ENCODE data around the gene SLC30A2.

Gene SLC30A2

DNA sequence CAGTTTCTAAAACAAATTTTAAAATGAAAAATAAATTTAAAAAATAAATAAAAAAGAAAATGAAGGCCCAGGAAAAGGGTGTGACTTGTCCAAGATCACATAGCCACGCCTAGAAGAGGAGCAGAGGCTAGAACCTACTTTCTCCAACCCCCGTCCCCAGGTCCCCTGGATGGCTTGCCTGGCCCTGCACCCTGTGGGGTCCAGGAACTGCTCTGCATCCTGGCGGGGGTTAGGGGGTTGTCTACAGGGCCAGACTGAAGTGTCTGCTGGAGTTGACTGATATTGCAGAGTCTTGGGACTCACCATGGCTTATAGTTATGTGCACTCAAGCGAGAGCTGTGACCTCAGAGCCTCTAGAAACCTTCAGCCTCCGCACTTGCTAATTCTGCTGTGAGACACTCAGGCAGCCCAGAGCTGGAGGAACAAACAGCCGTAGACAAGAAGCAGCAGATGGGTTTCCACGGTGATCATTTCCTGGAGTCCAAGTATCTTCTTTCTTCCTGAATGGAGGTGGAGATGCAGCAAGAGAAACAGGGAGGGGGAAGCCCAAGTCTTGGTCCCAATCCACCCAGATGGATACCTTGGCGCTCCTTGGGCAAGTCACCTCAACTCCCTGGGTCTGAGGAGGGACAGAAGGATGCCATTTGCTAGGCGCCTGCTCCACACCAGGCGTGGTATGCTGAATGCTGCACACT, 29.5 kb downstream of the SLC30A2 start:
- CTCF ChIA-PET: no interaction called here
- POLR2A ChIA-PET: interaction anchor here (1.3 kb wide), 1 partner anchor 19 kb away, joined by 4 read pairs; no protein-coding TSS in a partner anchor
- DNase-seq (ENCODE audit: extremely low spot score): no peak
- TF ChIP-seq CTBP1 (IDR thresholded peaks at IDR 0.05; ENCODE audit: borderline replicate concordance) (no peak), ZNF384 (IDR thresholded peaks at IDR 0.05) (no peak), BHLHE40 (IDR thresholded peaks at IDR 0.05; ENCODE audit: borderline replicate concordance) (no peak), LEF1 (IDR thresholded peaks at IDR 0.05; ENCODE audit: borderline replicate concordance) (no peak), SUZ12 (IDR thresholded peaks at IDR 0.05) (no peak), HDGF (IDR thresholded peaks at IDR 0.05; ENCODE audit: borderline replicate concordance) (no peak), TARDBP (IDR thresholded peaks at IDR 0.05) (no peak), FOXA1 (IDR thresholded peaks at IDR 0.05) (no peak), NFRKB (IDR thresholded peaks at IDR 0.05) (no peak), ELF4 (IDR thresholded peaks at IDR 0.05) (no peak), ARNT (IDR thresholded peaks at IDR 0.05) (no peak), FOXM1 (IDR thresholded peaks at IDR 0.05; ENCODE audit: borderline replicate concordance) (no peak), SP1 (IDR thresholded peaks at IDR 0.05) (no peak), FOXK2 (IDR thresholded peaks at IDR 0.05) (no peak), L3MBTL2 (conservative IDR thresholded peaks at IDR 0.05) (no peak)
- TF ChIP-seq, protein P1, sequence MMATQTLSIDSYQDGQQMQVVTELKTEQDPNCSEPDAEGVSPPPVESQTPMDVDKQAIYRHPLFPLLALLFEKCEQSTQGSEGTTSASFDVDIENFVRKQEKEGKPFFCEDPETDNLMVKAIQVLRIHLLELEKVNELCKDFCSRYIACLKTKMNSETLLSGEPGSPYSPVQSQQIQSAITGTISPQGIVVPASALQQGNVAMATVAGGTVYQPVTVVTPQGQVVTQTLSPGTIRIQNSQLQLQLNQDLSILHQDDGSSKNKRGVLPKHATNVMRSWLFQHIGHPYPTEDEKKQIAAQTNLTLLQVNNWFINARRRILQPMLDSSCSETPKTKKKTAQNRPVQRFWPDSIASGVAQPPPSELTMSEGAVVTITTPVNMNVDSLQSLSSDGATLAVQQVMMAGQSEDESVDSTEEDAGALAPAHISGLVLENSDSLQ (IDR thresholded peaks at IDR 0.05): no peak

DNA sequence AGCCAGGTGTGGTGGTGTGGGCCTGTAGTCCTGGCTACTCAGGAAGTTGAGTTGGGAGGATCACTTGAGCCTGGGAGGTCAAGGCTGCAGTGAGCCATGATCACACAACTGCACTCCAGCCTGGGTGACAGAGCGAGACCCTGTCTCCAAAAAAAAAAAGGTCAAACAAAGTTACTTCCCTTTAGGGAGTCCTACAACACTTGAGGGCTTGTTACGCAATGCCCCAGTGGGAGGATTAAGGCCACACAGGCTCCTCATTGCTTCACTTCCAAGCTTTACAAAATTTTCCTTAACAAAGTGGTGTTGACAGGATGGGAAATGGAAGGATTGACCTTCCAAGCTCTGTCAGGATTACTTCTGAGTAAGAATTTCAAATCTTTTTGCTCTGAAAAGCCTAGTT, 30.6 kb downstream of the SLC30A2 start:
- TF ChIP-seq BHLHE40 (IDR thresholded peaks at IDR 0.05; ENCODE audit: borderline replicate concordance): no peak
- no peak for TF ChIP-seq TARDBP (IDR thresholded peaks at IDR 0.05)
- TF ChIP-seq NFRKB (IDR thresholded peaks at IDR 0.05): no peak
- no peak for TF ChIP-seq ELF4 (IDR thresholded peaks at IDR 0.05)
- no peak for TF ChIP-seq SUZ12 (IDR thresholded peaks at IDR 0.05)
- no peak for TF ChIP-seq LEF1 (IDR thresholded peaks at IDR 0.05; ENCODE audit: borderline replicate concordance)
- ChIA-PET CTCF (no interaction called here), POLR2A (no interaction called here)
- DNase-seq (ENCODE audit: extremely low spot score): no peak

DNA sequence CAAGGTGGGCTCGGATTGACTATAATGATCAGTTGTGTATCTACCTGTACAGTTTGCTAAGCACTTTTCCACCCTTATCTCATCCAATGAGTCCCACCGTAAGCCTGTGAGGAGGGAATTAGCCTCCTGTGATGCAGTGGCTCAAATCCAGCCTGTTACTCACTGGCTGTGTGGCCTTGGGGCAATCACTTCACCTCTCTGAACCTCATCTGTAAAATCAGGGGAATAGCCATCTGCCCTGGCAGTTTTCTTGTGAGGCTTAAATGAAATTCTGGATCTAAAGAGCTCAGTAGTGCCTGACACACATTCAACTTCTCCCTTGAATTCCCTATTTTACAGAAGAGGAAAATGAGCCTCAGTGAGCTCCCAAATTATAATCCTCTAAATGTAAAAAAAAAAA, 31.7 kb downstream of the SLC30A2 start:
- no peak for DNase-seq (ENCODE audit: extremely low spot score)
- no peak for TF ChIP-seq SP1 (IDR thresholded peaks at IDR 0.05)
- no peak for TF ChIP-seq BHLHE40 (IDR thresholded peaks at IDR 0.05; ENCODE audit: borderline replicate concordance)
- TF ChIP-seq FOXK2 (IDR thresholded peaks at IDR 0.05): no peak
- TF ChIP-seq ZNF384 (IDR thresholded peaks at IDR 0.05): no peak
- TF ChIP-seq ARNT (IDR thresholded peaks at IDR 0.05): no peak
- no peak for TF ChIP-seq LEF1 (IDR thresholded peaks at IDR 0.05; ENCODE audit: borderline replicate concordance)
- TF ChIP-seq ELF4 (IDR thresholded peaks at IDR 0.05): no peak
- TF ChIP-seq, protein P1 (IDR thresholded peaks at IDR 0.05): no peak
- no peak for TF ChIP-seq FOXA1 (IDR thresholded peaks at IDR 0.05)
- no peak for TF ChIP-seq CTBP1 (IDR thresholded peaks at IDR 0.05; ENCODE audit: borderline replicate concordance)
- TF ChIP-seq L3MBTL2 (conservative IDR thresholded peaks at IDR 0.05): no peak
- TF ChIP-seq NFRKB (IDR thresholded peaks at IDR 0.05): no peak
- no peak for TF ChIP-seq SUZ12 (IDR thresholded peaks at IDR 0.05)
- TF ChIP-seq FOXM1 (IDR thresholded peaks at IDR 0.05; ENCODE audit: borderline replicate concordance): no peak
- no peak for TF ChIP-seq HDGF (IDR thresholded peaks at IDR 0.05; ENCODE audit: borderline replicate concordance)
- TF ChIP-seq TARDBP (IDR thresholded peaks at IDR 0.05): no peak
- ChIA-PET POLR2A (no interaction called here), CTCF (no interaction called here)

DNA sequence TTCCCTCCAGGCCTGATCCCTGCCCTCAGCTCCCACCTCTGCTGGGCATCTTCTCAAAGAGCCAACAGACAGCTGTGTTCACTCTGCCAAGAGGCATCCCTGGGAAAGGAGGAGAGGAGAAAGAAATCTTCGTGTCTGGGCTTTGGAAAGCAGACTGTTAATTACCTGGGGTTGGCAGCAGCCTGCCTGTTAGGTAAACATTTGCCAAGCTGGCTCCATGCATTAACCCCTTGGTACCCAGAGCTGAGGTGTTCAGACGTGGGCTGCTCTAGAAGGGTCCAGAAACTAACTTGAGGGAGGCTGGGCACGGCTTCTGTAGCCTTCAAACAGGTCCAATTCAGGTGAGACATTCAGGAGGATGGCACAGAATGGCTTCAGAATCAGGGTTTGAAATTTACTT, 33.1 kb downstream of the SLC30A2 start:
- ChIA-PET POLR2A (no interaction called here), CTCF (no interaction called here)

DNA sequence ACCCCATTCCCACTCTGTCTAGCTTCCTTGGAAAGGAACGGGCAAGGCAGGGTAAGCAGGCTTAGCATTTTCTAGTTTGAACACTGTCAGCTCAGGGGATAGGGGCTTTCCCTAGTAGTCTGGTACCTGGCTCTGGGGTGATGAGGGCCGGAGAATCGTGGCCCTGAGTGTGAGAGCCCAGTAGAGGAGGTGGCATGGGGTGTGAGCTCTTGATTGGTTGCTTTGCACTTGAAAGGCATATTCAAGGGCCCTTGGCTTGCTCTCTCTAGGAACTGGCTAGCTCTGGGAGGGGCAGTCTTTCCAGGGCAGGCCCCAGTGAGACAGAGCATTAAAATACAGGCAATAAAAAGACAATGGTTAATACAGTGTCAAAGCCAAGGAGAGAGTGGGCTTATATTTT, 35.1 kb downstream of the SLC30A2 start:
- ChIA-PET CTCF (interaction anchor here (0.6 kb wide), 1 partner anchor 66 kb away, joined by 9 read pairs; no protein-coding TSS in a partner anchor), POLR2A (interaction anchor here (1.5 kb wide), 1 partner anchor 135 kb away, joined by 4 read pairs; the partner anchor contains the start of gene PAQR7)
- no peak for DNase-seq (ENCODE audit: extremely low spot score)
- no peak for TF ChIP-seq FOXK2 (IDR thresholded peaks at IDR 0.05)
- TF ChIP-seq L3MBTL2 (conservative IDR thresholded peaks at IDR 0.05): no peak
- no peak for TF ChIP-seq TARDBP (IDR thresholded peaks at IDR 0.05)
- TF ChIP-seq SUZ12 (IDR thresholded peaks at IDR 0.05): no peak
- TF ChIP-seq, protein P1 (IDR thresholded peaks at IDR 0.05): no peak
- TF ChIP-seq BHLHE40 (IDR thresholded peaks at IDR 0.05; ENCODE audit: borderline replicate concordance): no peak
- no peak for TF ChIP-seq FOXM1 (IDR thresholded peaks at IDR 0.05; ENCODE audit: borderline replicate concordance)
- no peak for TF ChIP-seq NFRKB (IDR thresholded peaks at IDR 0.05)
- TF ChIP-seq CTBP1 (IDR thresholded peaks at IDR 0.05; ENCODE audit: borderline replicate concordance): no peak
- no peak for TF ChIP-seq ARNT (IDR thresholded peaks at IDR 0.05)

More for the DNA sequence above, 33.1 kb downstream of the SLC30A2 start:
- TF ChIP-seq SP1 (IDR thresholded peaks at IDR 0.05) (no peak), TARDBP (IDR thresholded peaks at IDR 0.05) (no peak), ARNT (IDR thresholded peaks at IDR 0.05) (no peak), ZNF384 (IDR thresholded peaks at IDR 0.05) (no peak), HDGF (IDR thresholded peaks at IDR 0.05; ENCODE audit: borderline replicate concordance) (no peak), BHLHE40 (IDR thresholded peaks at IDR 0.05; ENCODE audit: borderline replicate concordance) (no peak), FOXM1 (IDR thresholded peaks at IDR 0.05; ENCODE audit: borderline replicate concordance) (no peak), L3MBTL2 (conservative IDR thresholded peaks at IDR 0.05) (no peak), SUZ12 (IDR thresholded peaks at IDR 0.05) (no peak), CTBP1 (IDR thresholded peaks at IDR 0.05; ENCODE audit: borderline replicate concordance) (no peak), FOXK2 (IDR thresholded peaks at IDR 0.05) (no peak), LEF1 (IDR thresholded peaks at IDR 0.05; ENCODE audit: borderline replicate concordance) (no peak), NFRKB (IDR thresholded peaks at IDR 0.05) (no peak), FOXA1 (IDR thresholded peaks at IDR 0.05) (no peak), ELF4 (IDR thresholded peaks at IDR 0.05) (no peak)
- TF ChIP-seq, protein P1 (IDR thresholded peaks at IDR 0.05): no peak
- DNase-seq (ENCODE audit: extremely low spot score): no peak

All from HEK293T (cell line).